Natural killer cell (primary cell): Measurements from ENCODE around the gene SLC22A23. TPM values are rescaled to one million over a fixed set of nuclear protein-coding genes. Genes with fewer than 3 reads are reported as not detected.

Experiments used
- ATAC-seq, 3 donors: fragments of 150-1000 bp in 2 of 3; fragments of 200-7000 bp in 1 of 3; cut with Tn5 transposase; 1 replicate in 1 of 3; 2 replicates in 2 of 3; pipeline ENCODE4 v1.10.0; 2021; ENCODE audit warnings: mild to moderate bottlenecking in 2 of 3, moderate library complexity in 2 of 3
- DNase-seq, 2 donors: peaks; one replicate each; pipeline versions ENCODE4 v3.0.0 to v3.0.0-alpha.2; 2013 to 2021; ENCODE audit warnings: mixed read lengths in 1 of 2
- H3K27ac ChIP-seq: one replicate; pipeline ENCODE4 v1.5.1; 2013; ENCODE audit warnings: mild to moderate bottlenecking, low read length
- H3K27me3 ChIP-seq: one replicate; pipeline ENCODE4 v1.6.1; 2013; ENCODE audit warnings: low read length; ENCODE audit not compliant: control insufficient read depth, insufficient read depth
- H3K36me3 ChIP-seq: one replicate; pipeline ENCODE4 v1.6.1; 2013; ENCODE audit warnings: low read length; ENCODE audit not compliant: control insufficient read depth, insufficient read depth
- H3K4me1 ChIP-seq: one replicate; pipeline ENCODE4 v1.6.1; 2013; ENCODE audit warnings: low read length; ENCODE audit not compliant: control insufficient read depth, insufficient read depth
- H3K4me3 ChIP-seq: one replicate; pipeline ENCODE4 v1.5.1; 2013; ENCODE audit warnings: low read length
- H3K9me3 ChIP-seq: one replicate; pipeline ENCODE4 v1.6.1; 2013; ENCODE audit warnings: low read length; ENCODE audit not compliant: control insufficient read depth, insufficient read depth
- H3K27ac Mint-ChIP-seq, 2 donors: one replicate each; pipeline ENCODE4 v1.8.0; 2022; ENCODE audit warnings: mild to moderate bottlenecking in 2 of 2, mixed read lengths in 2 of 2, moderate library complexity in 1 of 2
- H3K27me3 Mint-ChIP-seq, 2 donors: one replicate each; pipeline ENCODE4 v1.8.0; 2022; ENCODE audit warnings: low read depth in 2 of 2, mixed read lengths in 2 of 2
- H3K36me3 Mint-ChIP-seq: one replicate; pipeline ENCODE4 v1.8.0; 2022; ENCODE audit warnings: mixed read lengths
- H3K4me1 Mint-ChIP-seq, 2 donors: one replicate each; pipeline ENCODE4 v1.8.0; 2022; ENCODE audit warnings: mixed read lengths in 2 of 2
- H3K4me3 Mint-ChIP-seq: one replicate; pipeline ENCODE4 v1.8.0; 2022; ENCODE audit warnings: mild to moderate bottlenecking, moderate library complexity, mixed read lengths
- H3K9me3 Mint-ChIP-seq, 2 donors: one replicate each; pipeline ENCODE4 v1.8.0; 2022; ENCODE audit warnings: mixed read lengths in 2 of 2
- WGBS: methylation state at CpG from one replicate; pipeline ENCODE4 v1.1.7; 2013; ENCODE audit warnings: missing lambda C conversion rate; ENCODE audit not compliant: insufficient coverage; 5-methylcytosine and 5-hydroxymethylcytosine counted together
- intact Hi-C: fragments of 100-400 bp; cut with micrococcal nuclease; formaldehyde crosslinking; loops from one replicate; pipeline ENCODE4 v1.14.2; 2022
- total RNA-seq, 4 donors: library from RNA; stranded (reverse); fragments of 120-200 nt in 1 of 4; gene quantifications; one replicate each; pipeline versions ENCODE4 v1.2.3 to v1.2.4, GENCODE V29; 2013 to 2022
- TF ChIP-seq, protein P1 (sequence below): fragments of 200-600 bp; IDR thresholded peaks from one replicate; pipeline ENCODE4 v1.8.0; 2022; ENCODE audit warnings: antibody characterized with exemption

Gene SLC22A23
- total RNA-seq, 3 donors from 2014 or later (not counting 1 experiment from before 2014, with no cell fraction given) = 0.24 to 0.79 (median 0.38) TPM

DNA sequence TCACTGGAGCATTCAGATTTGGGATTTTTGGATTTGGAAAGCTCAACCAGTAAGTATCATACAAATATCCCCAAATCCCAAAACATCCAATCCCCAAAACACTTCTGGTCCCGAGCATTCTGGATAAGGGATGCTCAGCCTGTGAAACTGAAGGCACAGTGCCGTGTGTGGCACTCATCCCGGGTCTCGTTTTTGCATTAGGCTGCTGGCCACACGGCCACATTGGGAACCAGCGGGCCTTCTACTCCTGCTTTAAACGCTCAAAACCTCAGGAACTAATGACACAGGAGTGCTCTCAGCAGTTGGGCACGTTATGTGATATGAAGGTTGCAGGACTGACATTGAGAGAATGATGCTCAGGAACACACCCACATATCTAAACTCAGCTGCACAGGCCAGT, 162.5 kb downstream of the SLC22A23 start:
- Mint-ChIP-seq H3K36me3 (no peaks in the 10 kb centered on the region), H3K9me3 (no peaks in the 10 kb centered on the region), H3K4me3 (no peak overlapping the region), H3K27me3 (peaks cover 4 to 10% of the 10 kb centered on the region in 2 donors), H3K4me1 (no peaks in the 10 kb centered on the region), H3K27ac (no peak overlapping the region)
- intact Hi-C loops = no loop called here
- H3K9me3 ChIP-seq = no peaks in the 10 kb centered on the region
- no peaks in the 10 kb centered on the region for H3K4me1 ChIP-seq
- 89% methylated on average over 8 of the region's 8 CpGs for WGBS
- TF ChIP-seq, protein P1, sequence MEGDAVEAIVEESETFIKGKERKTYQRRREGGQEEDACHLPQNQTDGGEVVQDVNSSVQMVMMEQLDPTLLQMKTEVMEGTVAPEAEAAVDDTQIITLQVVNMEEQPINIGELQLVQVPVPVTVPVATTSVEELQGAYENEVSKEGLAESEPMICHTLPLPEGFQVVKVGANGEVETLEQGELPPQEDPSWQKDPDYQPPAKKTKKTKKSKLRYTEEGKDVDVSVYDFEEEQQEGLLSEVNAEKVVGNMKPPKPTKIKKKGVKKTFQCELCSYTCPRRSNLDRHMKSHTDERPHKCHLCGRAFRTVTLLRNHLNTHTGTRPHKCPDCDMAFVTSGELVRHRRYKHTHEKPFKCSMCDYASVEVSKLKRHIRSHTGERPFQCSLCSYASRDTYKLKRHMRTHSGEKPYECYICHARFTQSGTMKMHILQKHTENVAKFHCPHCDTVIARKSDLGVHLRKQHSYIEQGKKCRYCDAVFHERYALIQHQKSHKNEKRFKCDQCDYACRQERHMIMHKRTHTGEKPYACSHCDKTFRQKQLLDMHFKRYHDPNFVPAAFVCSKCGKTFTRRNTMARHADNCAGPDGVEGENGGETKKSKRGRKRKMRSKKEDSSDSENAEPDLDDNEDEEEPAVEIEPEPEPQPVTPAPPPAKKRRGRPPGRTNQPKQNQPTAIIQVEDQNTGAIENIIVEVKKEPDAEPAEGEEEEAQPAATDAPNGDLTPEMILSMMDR = no peak
- no peak overlapping the region for H3K27ac ChIP-seq
- H3K36me3 ChIP-seq = no peaks in the 10 kb centered on the region
- no peak for ATAC-seq
- no peaks in the 10 kb centered on the region for H3K27me3 ChIP-seq
- no peak for DNase-seq
- no peak overlapping the region for H3K4me3 ChIP-seq

DNA sequence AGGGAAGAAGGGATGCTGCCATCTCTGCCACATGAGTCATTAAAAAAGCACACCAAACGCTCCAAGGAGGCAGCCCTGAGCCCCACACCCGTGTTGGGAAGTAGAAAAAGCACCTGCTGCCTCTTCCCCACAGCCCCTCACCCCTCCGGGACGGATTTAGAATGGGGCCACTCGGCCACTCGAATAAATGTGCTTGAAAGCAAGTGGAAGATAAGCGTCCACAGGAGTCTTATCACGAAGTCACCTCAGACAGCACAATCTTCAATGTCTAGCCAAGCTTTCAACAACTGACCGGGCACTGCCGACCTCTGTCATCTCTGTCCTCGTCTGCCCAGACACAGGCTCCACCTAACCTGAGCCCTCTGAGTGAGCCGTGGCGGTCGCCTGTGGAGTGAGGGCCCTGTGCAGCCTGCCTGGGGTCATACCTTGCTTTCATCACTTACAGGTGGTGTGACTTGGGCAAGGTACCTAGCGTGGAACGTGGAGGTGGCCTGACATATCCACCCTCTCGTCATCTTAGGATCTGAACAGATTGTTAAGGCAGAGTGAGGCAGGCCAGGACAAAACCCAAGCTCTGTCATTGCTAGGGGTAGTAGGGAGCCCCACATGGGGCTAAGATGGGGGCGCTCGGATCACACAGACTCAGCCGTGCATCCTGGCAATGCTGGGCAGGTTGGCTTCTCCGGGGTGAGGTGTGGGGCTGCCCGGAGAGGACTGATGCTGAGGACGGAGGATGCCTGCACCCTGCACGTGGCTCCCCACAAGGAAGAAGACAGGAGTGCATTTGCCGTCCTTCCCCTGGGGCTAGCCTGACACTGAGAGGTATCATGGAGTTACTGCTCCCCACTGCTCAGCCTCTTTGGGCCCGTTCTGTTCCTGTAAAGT, 163.3 kb downstream of the SLC22A23 start:
- Mint-ChIP-seq H3K9me3 (no peaks in the 10 kb centered on the region), H3K27ac (no peak overlapping the region)

GRCh38 chr6:3292431-3293197, 164.2 kb downstream of the SLC22A23 start:
- Mint-ChIP-seq H3K36me3 (no peaks in the 10 kb centered on the region), H3K27ac (no peak overlapping the region), H3K4me1 (no peaks in the 10 kb centered on the region), H3K4me3 (no peak overlapping the region), H3K9me3 (no peaks in the 10 kb centered on the region), H3K27me3 (peaks cover 4 to 10% of the 10 kb centered on the region in 2 donors)
- DNase-seq (no peak), ATAC-seq (no peak)
- Histone ChIP-seq H3K4me3 (no peak overlapping the region), H3K36me3 (no peaks in the 10 kb centered on the region), H3K9me3 (no peaks in the 10 kb centered on the region), H3K27me3 (no peaks in the 10 kb centered on the region), H3K27ac (no peak overlapping the region), H3K4me1 (no peaks in the 10 kb centered on the region)
- intact Hi-C loops = no loop called here
- WGBS = 93% methylated on average over 32 of the region's 32 CpGs
- TF ChIP-seq, protein P1 = no peak

More for the DNA sequence above, 163.3 kb downstream of the SLC22A23 start:
- Histone ChIP-seq H3K36me3 (no peaks in the 10 kb centered on the region), H3K27me3 (no peaks in the 10 kb centered on the region), H3K4me3 (no peak overlapping the region), H3K27ac (no peak overlapping the region), H3K9me3 (no peaks in the 10 kb centered on the region), H3K4me1 (no peaks in the 10 kb centered on the region)
- Mint-ChIP-seq H3K36me3 (no peaks in the 10 kb centered on the region), H3K4me3 (no peak overlapping the region), H3K4me1 (no peaks in the 10 kb centered on the region), H3K27me3 (peaks cover 4 to 10% of the 10 kb centered on the region in 2 donors)
- TF ChIP-seq, protein P1 = no peak
- intact Hi-C loops = no loop called here
- ATAC-seq (no peak), DNase-seq (no peak)
- WGBS = 89% methylated on average over 26 of the region's 26 CpGs
